Lower leg skin (tissue), 4 donors: ENCODE measurements around the gene PSMD1. TPM values are rescaled to one million over a fixed set of nuclear protein-coding genes. Genes with fewer than 3 reads are reported as not detected.

Experiments
- DNase-seq, 2 donors: peaks; one replicate each; pipeline ENCODE4 v3.0.0-alpha.2; 2019; ENCODE audit warnings: low spot score in 2 of 2
- H3K4me3 ChIP-seq: fragments of 200-600 bp; sonication (generic); 2 replicates; pipeline ENCODE4 v1.5.1; 2017; ENCODE audit warnings: mild to moderate bottlenecking, low read depth; ENCODE audit not compliant: poor library complexity, severe bottlenecking
- CTCF ChIP-seq, 3 donors: fragments of 450-650 bp; IDR thresholded peaks; one replicate each; pipeline ENCODE4 v1.5.1; 2016; ENCODE audit warnings: antibody characterized with exemption in 3 of 3, mild to moderate bottlenecking in 3 of 3, moderate library complexity in 2 of 3
- POLR2A ChIP-seq, 2 donors: fragments of 450-650 bp; IDR thresholded peaks; one replicate each; pipeline ENCODE4 v1.6.1; 2016 to 2017; ENCODE audit warnings: antibody characterized with exemption in 2 of 2, mild to moderate bottlenecking in 1 of 2, moderate library complexity in 1 of 2
- WGBS, 2 donors: methylation state at CpG; one replicate each; pipeline ENCODE4 v1.1.5; 2018; 5-methylcytosine and 5-hydroxymethylcytosine counted together
- intact Hi-C: fragments of 100-400 bp; cut with DNase I; formaldehyde crosslinking; loops from one replicate; pipeline ENCODE4 v1.15.0; 2023; ENCODE audit warnings: low total_unique reads
- total RNA-seq, 4 donors: library from RNA; depleted of rRNA; stranded (reverse); fragments of >200 nt; gene quantifications; one replicate each; pipeline ENCODE4 v1.1.0, GENCODE V29; 2016

The PSMD1 gene
- total RNA-seq, 4 donors from 2014 or later: 49.8 to 67.9 (median 57.4) TPM

- 72 to 74% methylated on average over 8 of the region's 8 CpGs for WGBS, 2 donors
- TF ChIP-seq POLR2A (IDR thresholded peaks at IDR 0.05) (no peak), CTCF (IDR thresholded peaks at IDR 0.05) (no peak)
- intact Hi-C loops: no loop called here
- DNase-seq: no peak
- H3K4me3 ChIP-seq: no peak overlapping the region
These were observed 15.5 kb upstream of the PSMD1 start for GRCh38 chr2:231041061-231041689.

- 84 to 91% methylated on average over 4 of the region's 4 CpGs for WGBS, 2 donors
- TF ChIP-seq CTCF (IDR thresholded peaks at IDR 0.05) (no peak), POLR2A (IDR thresholded peaks at IDR 0.05) (no peak)
- DNase-seq: no peak
- intact Hi-C loops: no loop called here
- no peak overlapping the region for H3K4me3 ChIP-seq
These were observed 12.9 kb upstream of the PSMD1 start for GRCh38 chr2:231043796-231044195.

- WGBS, 2 donors: 79 to 83% methylated on average over 5 of the region's 5 CpGs
These were observed 9.8 kb upstream of the PSMD1 start for GRCh38 chr2:231046916-231047273.

GRCh38 chr2:231047274-231047922 is 9.3 kb upstream of the PSMD1 start:
- WGBS, 2 donors: 77 to 80% methylated on average over 8 of the region's 8 CpGs
- intact Hi-C loops: no loop called here
- no peak for TF ChIP-seq POLR2A (IDR thresholded peaks at IDR 0.05)
- TF ChIP-seq CTCF (IDR thresholded peaks at IDR 0.05): no peak
- no peak for DNase-seq
- no peak overlapping the region for H3K4me3 ChIP-seq

More at GRCh38 chr2:231046916-231047273, 9.8 kb upstream of the PSMD1 start:
- no peak overlapping the region for H3K4me3 ChIP-seq
- TF ChIP-seq POLR2A (IDR thresholded peaks at IDR 0.05): no peak
- TF ChIP-seq CTCF (IDR thresholded peaks at IDR 0.05): no peak
- no peak for DNase-seq
- intact Hi-C loops: no loop called here

- TF ChIP-seq CTCF (IDR thresholded peaks at IDR 0.05) (no peak), POLR2A (IDR thresholded peaks at IDR 0.05) (no peak)
- intact Hi-C loops: no loop called here
- 65 to 70% methylated on average over 10 of the region's 10 CpGs for WGBS, 2 donors
- no peak overlapping the region for H3K4me3 ChIP-seq
- DNase-seq: no peak
These were observed 8.4 kb upstream of the PSMD1 start for GRCh38 chr2:231047923-231048915.
